GM21526 (cell line): ENCODE results near the gene ETV3.

Experiments
- ATAC-seq: cut with Tn5 transposase; IDR thresholded peaks from one replicate; pipeline ENCODE4 v1.9.1; 2021; ENCODE audit warnings: moderate library complexity; ENCODE audit not compliant: unreplicated experiment, low FRiP score

Gene ETV3

GRCh38 chr1:157163273-157164127 is 25.3 kb upstream of the ETV3 start:
- no peak for ATAC-seq

DNA sequence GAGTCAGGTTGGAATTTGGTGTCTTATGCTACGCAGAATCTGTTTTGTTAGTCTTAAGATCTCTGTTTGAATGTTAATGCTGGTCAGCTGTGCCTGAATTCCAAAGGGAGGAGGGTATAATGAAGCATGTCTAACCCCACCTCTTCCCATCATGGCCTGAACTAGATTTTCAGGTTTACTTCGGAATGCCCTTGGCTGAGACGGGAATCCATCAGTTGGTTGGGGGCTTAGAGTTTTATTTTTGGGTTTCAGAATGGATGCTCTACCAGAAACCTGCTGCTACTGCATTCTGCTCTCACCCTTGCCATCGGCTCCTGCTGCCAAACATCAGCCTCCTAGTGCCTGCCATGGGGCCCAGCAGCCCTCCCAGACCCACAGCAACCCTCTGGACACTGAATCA is 24.1 kb upstream of the ETV3 start:
- ATAC-seq = no peak

GRCh38 chr1:157161901-157162300 is 23.7 kb upstream of the ETV3 start:
- ATAC-seq = no peak

GRCh38 chr1:157158967-157159366 is 20.8 kb upstream of the ETV3 start:
- ATAC-seq = no peak

- ATAC-seq = no peak
These were observed 19.5 kb upstream of the ETV3 start for GRCh38 chr1:157157501-157158190.

- ATAC-seq = no peak
These were observed 17.9 kb upstream of the ETV3 start for GRCh38 chr1:157156058-157156541.

- ATAC-seq = no peak
These were observed 17.5 kb upstream of the ETV3 start for GRCh38 chr1:157155658-157156057.

DNA sequence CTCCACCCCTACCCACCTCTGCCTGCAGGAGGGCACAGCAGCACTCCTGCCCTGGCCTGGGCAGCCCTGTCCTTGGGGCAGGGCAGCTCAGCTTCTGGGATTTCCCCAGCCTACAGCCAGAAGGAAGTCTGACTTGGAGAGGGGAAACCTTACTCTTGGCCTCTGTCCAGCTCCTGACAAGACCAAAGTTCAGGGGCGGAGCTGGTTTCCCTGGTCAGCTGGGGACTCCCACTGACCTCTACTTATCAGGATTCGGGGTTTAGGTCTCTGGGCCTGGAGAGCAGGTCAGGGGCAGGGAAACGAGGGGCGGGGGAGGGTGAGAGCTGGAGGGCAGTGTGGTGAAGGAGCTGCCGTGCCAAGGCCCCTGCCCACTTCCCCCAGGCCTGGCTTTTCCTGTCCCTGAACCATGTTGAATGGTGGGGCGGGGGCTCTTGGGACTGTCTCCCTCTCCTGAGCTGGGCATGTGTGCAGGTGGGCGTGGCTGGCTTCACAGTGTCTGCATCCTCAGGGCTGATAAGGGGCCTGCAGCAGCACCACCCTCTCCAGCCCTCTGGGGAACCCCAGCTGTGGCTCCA is 16.8 kb upstream of the ETV3 start:
- ATAC-seq = no peak

DNA sequence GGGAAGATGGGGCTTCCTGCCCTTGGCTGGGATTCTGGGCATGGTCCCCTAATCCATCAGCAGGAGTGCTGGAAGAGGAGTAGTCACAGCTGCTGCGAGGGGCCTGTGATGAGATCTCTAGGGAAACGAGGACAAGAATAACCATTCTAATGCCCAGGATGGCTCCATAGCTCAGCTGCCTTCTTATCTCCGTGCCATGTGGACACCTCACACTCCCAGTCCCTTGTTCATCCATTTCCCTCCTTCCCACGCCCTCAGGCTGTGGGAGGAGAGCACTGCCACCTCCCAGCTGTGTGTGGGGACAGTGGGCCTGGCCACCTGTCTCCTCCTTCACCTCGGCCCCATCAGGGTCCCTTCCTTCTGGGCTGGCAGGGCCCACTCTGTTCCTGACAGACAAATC is 16.1 kb upstream of the ETV3 start:
- ATAC-seq = no peak

GRCh38 chr1:157153746-157154145 is 15.6 kb upstream of the ETV3 start:
- no peak for ATAC-seq

GRCh38 chr1:157152510-157152909 is 14.3 kb upstream of the ETV3 start:
- no peak for ATAC-seq

- no peak for ATAC-seq
These were observed 13.3 kb upstream of the ETV3 start for GRCh38 chr1:157151506-157151905.

DNA sequence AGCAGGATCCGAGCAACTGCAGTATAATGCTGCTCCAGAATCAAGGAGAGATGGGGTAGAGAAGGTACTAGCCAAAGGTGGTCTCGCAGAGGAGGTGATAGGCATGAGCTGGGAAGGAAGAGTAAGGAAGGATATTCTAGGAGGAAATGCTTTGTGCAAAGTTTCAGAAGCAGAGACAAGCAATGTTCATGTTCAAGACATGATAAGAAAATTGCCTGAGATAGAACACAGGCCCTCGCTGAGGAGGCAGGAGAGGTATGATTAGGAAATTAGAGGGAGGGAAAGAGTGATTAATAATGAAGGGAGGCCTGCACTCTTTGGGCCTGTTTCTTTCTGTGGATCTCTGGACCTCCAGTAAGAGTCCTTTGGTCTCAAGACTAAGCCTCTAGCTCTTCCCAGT is 12.9 kb upstream of the ETV3 start:
- no peak for ATAC-seq

DNA sequence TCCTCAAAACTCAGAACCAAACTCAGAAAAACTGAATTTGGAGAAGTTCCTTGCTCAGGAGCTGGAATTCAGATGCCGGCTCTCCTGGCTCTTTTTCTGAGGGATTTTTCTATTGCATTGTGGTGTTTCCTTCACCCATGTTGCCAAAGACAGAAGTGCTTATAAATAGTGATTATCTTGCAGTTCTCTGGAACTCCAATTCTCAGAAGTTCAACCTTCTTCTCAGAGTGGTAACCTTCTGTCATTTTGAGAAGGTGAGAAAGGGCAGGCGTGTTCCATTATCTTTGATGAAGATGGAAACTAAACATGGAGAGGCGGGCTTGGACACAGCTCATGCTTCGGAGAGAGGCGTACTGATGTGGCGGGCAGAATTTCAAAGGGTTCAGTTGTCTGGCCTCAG is 12.4 kb upstream of the ETV3 start:
- ATAC-seq = no peak

DNA sequence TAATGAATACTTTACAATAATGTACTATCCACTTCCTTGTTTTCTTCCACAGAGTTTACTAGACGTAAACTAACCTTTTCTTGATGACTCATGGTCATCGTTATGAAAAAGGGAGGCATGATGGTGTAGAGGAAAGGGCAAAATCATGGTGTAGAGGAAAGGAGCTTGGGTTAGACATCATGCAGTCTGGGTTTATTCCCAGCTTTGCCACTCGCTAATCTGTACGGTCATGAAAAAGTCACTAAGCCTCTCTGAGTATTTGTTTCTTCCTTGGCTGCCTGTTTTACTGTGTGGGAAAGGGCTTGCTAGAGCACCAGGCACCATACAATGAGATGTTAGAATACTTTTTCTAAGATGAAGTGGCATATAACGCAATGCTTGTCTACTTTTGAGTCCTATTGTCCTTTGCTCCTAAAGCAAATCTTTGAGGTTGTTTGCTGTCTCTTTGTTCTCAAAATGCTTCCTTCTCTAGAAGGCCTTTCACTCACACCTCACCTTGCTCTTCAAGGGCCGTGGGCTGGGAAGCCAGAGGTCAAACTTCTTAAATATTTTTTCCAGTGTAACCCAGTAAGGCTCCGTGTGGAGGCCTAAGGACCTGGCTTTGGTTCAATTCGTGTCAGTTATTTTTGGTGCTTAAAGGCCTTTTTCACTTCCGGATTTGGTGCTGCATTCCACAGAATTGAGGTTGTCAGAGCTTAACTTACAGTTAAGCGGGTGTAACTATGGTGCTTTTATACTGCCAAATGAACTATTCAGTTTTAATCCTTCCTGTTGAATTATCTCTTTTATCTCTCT is 9.9 kb upstream of the ETV3 start:
- ATAC-seq = no peak

GRCh38 chr1:157147037-157147436 is 8.8 kb upstream of the ETV3 start:
- ATAC-seq = no peak

GRCh38 chr1:157146244-157146643 is 8.0 kb upstream of the ETV3 start:
- no peak for ATAC-seq

GRCh38 chr1:157145076-157145475 is 6.9 kb upstream of the ETV3 start:
- no peak for ATAC-seq

DNA sequence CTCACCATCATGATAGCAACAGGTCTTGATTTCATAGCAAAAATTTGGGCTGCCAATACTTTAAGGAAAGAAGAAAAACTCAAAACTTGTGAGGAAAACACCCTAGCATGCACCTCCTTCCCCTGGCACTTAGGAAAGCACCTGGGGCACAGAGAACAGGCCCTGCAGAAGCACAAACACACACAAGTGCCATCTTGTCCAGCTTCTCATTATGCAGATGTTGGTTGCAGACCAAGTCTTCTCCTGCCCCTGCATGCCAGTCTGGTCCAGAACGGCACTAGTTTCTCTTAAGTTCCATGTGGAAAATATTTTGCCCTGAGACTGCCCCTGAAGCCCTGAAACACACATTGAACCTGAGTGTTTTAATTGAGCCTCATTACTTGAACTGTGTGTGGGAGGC is 6.3 kb upstream of the ETV3 start:
- no peak for ATAC-seq

GRCh38 chr1:157142765-157143423 is 4.7 kb upstream of the ETV3 start:
- no peak for ATAC-seq
